Tibial nerve (tissue), 4 donors: ENCODE data around the gene DBH.

Source experiments
- EP300 ChIP-seq, 2 donors: sonication (generic); formaldehyde crosslinking; IDR thresholded peaks; one replicate each; pipeline ENCODE4 v1.6.1; 2017; ENCODE audit warnings: antibody characterized with exemption in 2 of 2, mild to moderate bottlenecking in 1 of 2
- POLR2A ChIP-seq, 2 donors: fragments of 450-650 bp; IDR thresholded peaks; one replicate each; pipeline ENCODE4 v1.6.1; 2017; ENCODE audit warnings: antibody characterized with exemption in 2 of 2, mild to moderate bottlenecking in 2 of 2, moderate library complexity in 2 of 2
- TF ChIP-seq, protein P1 (sequence below), 5 experiments: fragments of 200-600 bp in 3 of 5; fragments of 450-650 bp in 2 of 5; sonication (generic) in 3 of 5; IDR thresholded peaks; one replicate each; pipeline ENCODE4 v1.5.1; 2016 to 2019; ENCODE audit warnings: antibody characterized with exemption in 5 of 5, mild to moderate bottlenecking in 3 of 5, moderate library complexity in 2 of 5

DNA sequence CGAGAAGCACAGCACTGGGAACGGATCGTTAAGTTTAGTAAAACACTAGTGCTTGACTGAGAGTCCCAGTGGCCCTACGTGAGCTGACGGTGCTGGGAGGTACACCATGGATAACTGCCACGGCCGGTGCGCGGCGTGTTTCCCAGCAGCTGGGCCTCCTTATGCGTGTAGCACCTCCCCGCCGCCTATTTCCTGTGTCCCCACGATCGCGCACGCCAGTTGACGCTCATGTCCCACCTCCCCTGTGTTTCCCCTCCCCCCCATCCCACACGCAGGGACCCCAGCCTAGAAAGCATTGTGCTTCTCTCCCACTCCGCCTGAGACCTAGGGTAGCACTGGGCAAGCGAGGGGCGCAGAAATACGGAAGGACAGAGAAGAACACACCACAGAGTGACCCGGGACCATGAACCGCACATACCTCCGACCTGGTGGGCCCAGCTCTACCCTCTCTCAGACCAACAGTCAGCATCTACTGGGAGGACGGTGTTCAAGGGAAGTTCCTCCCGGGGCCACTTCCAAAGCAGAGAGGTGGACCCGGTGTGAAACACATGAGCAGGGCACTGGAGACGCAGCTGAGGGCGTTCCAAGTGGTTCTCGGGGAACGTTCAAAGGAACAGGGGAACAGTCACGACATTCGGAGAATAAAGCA lies 45.6 kb downstream of the DBH start:
- TF ChIP-seq, protein P1, sequence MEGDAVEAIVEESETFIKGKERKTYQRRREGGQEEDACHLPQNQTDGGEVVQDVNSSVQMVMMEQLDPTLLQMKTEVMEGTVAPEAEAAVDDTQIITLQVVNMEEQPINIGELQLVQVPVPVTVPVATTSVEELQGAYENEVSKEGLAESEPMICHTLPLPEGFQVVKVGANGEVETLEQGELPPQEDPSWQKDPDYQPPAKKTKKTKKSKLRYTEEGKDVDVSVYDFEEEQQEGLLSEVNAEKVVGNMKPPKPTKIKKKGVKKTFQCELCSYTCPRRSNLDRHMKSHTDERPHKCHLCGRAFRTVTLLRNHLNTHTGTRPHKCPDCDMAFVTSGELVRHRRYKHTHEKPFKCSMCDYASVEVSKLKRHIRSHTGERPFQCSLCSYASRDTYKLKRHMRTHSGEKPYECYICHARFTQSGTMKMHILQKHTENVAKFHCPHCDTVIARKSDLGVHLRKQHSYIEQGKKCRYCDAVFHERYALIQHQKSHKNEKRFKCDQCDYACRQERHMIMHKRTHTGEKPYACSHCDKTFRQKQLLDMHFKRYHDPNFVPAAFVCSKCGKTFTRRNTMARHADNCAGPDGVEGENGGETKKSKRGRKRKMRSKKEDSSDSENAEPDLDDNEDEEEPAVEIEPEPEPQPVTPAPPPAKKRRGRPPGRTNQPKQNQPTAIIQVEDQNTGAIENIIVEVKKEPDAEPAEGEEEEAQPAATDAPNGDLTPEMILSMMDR (IDR thresholded peaks at IDR 0.05): no peak
- no peak for TF ChIP-seq POLR2A (IDR thresholded peaks at IDR 0.05)
- TF ChIP-seq EP300 (IDR thresholded peaks at IDR 0.05): no peak
